ELR (cell line): ENCODE data around the gene FOLR2.
"Not testable (repeated sequence)": the region's sequence is repeated elsewhere in the genome, so short reads cannot be mapped to it uniquely, and the experiment has no call there.

Experiments used
- DNase-seq: peaks from one replicate; pipeline ENCODE4 v3.0.0-alpha.2; 2015; ENCODE audit warnings: low read depth

The FOLR2 gene

GRCh38 chr11:72216638-72217037 lies at the start of gene FOLR2:
FOLR2 (plus strand) TSS chr11:72216794; CDS start chr11:72218585, 1,791 bp downstream.
- DNase-seq, result no peak

DNA sequence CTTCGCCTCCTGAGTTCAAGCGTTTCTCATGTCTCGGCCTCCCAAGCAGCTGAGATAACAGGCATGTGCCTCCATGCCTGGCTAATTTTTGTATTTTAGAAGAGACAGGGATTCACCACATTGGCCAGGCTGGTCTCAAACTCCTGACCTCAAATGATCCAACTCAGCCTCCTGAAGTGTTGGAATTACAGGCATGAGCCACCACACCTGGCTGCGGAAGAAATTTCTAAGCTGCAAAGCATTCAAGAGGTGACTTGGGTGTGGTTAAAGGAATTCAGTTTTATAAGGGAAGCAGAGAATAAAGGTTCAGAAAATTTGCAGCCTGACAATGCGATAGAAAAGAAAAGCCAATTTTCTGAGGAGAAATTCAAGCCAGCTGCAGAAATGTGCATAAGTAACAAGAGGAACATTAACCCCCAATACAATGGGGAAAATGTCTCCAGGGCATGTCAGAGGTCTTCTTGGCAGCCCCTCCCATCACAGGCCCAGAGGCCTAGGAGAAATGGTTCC lies 47.5 kb upstream of the FOLR2 start:
- DNase-seq, result not testable (repeated sequence)

GRCh38 chr11:72169754-72170153 lies 46.8 kb upstream of the FOLR2 start:
- not testable (repeated sequence) for DNase-seq

- DNase-seq, result not testable (repeated sequence)
Observed at GRCh38 chr11:72172043-72172442, 44.6 kb upstream of the FOLR2 start.

- no peak for DNase-seq
Observed at GRCh38 chr11:72173291-72173690, 43.3 kb upstream of the FOLR2 start.

DNA sequence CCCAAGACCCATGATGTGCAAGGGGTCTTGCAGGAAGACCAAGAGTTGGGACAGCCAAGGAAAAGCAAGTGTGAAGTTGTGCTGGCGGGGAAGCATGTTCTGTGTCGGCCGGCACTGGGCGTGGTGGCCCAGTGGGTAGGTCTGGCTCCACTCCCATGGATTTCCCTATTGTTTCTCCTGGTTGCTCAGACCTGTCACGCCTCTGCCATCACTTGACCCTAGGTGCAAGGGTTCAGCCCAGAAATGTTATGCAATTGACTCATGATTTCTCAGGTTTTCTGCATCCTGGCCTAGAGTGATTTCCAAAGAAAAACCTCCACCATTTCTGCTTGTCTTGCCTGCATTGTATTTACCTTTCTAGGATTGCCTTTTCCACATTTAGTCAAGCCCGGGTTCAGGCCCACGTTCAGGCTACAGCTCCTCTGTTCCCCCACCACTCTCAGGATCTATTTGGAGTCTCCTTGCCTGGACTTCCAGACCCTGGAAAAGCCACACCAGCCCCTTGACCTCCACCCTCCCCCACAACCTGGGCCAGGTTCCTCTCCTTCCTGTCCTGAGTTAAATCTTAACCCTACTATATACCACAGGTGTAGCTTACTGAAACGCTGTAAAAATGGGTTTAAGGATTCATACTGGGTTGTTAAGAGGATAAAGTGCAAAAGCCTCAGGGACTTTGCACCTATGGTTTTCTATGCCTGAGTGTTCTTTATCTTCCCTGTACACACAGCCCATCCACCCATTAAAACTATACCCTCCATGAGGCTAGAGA lies 42.1 kb upstream of the FOLR2 start:
- DNase-seq, result no peak

GRCh38 chr11:72177656-72178055 lies 38.9 kb upstream of the FOLR2 start:
- DNase-seq, result no peak

DNA sequence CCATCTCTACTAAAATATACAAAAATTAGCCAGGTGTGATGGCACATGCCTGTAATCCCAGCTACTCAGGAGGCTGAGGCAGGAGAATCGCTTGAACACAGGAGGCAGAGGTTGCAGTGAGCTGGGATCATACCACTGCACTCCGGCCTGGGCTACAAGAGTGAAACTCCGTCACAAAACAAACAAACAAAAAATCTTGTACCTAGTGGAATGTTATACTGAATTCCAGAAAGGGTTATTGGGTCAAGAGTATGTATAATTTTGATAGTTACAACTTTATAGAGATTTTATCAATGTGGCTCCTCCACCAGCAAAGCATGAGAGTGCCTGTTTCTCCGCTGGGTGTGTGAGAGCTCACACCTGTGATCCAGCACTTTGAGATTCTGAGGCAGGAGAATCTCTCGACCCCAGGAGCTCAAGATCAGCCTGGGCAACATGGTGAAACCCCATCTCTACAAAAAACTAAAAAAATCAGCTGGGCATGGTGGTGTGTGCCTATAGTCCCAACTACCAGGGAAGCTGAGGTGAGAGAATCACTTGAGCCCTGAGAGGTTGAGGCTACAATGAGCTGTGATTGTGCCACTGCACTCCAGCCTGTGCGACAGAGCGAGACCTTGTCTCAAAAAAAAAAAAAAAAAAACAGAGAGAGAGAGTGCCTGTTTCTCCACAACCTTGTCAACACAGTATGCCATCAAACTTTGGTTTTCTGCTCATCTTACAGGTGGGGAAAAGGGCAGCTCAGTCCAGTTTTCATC lies 37.4 kb upstream of the FOLR2 start:
- no peak for DNase-seq

DNA sequence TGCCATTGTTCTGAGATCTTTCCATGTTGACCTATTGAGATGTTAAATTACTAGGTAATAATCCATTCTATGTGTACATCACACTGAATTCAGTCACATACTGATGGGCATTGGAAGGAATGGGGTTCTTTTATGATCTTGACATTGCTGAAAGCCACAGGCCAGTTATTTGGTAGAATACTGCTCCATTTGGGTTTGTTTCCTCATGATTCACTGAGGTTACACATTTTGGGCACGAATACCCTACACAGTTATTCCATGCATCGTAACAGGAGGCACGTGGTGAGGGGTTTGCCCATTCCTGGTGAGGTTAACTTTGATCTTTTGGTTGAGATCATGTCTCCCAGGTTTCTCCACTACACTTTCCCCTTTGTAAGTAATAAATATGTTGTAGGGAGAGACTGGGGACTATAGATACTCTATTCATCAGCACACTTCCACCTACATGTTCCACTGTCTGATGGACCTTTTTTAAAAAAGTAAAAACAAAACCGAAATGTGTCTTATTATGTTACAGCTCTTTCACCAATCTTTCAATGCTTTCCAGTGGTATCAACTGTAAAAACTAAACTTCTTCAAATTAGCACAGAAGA lies 36.7 kb upstream of the FOLR2 start:
- DNase-seq, result peak; percentile 56

DNA sequence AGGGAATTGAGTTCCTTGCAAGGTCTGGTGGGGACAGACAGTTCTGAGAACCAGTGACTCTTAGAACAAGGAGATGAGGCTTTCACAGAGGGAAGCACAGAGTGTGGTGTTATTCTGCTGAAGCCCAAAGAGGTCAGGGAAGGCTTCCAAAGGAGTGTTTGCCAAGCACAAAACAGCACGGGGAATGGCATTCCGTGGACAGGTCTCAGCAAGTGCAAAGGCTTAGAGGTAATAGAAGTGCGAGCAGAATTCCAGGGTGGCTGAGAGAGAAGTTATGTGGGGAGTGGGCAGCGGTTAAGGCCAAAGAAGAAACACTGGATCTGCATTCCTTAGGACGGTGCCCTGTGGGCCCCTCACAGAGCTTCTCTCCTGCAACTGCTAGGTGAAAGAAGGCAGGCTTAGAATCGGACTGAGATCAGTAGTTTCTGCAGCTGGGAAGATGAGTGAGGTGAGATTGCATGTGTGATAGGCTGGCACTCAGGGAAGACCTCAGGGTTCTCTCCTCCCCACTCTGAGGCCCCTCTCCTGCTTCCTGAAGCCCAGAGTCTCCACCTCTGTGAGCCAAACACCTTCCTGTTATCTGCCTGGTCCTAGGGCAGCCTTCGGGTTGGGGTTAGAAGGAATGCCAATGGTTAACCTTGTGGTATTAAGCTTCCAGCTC lies 35.6 kb upstream of the FOLR2 start:
- DNase-seq, result not testable (repeated sequence)

DNA sequence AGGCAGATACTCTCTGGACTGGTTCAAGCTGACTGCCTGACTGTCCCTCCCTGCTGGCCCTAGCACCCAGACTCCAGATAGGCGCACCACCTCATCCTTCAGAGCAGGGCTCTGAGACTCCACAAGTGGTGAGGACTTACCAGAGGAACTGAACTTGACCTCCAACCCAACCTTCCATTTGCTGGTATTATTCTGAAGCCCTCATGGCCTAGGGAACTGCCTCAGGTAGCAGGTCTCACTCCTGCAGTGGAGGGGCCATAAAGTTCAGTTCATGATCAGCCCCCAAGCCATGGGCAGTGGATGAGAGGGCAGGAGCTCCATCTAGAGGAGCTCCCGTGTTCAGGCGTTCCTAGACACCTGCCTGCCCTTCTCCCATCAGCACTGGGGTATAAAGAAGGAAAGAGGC lies 35.0 kb upstream of the FOLR2 start:
- peak; percentile 58 for DNase-seq

DNA sequence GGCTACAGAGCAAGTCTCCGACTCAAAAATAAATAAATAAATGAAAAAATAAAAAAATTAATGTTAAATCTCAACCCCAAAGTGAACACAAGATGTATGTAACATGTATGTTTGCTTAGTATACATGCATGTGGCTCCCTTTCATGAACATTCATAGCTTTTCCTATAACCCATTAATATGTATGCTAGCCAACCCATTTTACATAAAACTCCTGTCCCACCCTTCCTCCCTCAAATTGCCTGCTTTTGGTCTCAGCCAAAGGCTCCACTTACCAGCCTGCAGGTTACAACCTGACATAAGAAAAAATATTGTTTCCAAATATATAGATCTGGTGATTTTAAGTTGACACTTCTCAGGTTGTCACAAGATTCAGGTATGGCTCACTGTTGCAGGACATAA lies 28.3 kb upstream of the FOLR2 start:
- DNase-seq, result no peak

DNA sequence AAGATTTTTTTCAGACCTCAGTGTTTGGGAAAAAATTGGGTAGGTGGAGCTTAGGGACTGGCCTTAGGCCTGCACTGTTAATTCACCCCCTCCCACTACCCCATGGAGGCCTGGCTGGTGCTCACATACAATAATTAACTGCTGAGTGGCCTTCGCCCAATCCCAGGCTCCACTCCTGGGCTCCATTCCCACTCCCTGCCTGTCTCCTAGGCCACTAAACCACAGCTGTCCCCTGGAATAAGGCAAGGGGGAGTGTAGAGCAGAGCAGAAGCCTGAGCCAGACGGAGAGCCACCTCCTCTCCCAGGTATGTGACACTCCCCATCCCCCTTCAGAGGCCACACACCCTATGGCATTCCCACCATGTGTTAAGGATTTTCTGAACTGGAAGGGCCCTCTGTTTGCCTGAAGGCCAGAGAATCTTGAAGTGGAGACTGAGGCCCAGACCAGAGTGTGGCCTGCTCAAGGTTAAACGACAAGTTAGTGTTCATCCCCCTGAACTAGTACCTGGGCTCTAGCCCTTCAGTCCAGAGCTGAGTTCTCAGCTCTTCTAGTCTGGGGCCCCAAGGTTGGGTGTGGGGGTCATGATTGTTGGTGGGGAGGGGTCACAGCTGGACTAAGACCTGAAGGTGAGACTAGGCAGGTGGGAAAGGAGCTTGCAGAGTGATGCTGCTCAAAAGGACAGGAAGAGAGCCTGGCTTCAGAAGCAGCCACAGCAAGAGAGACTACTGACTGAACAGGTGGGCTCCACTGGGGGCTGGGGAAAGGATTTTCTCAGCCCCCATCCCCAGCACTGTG lies 26.9 kb upstream of the FOLR2 start:
- DNase-seq, result no peak

- no peak for DNase-seq
Observed at GRCh38 chr11:72190631-72191071, 25.9 kb upstream of the FOLR2 start.

GRCh38 chr11:72191961-72192381 lies 24.6 kb upstream of the FOLR2 start, which contains the start of gene FOLR1:
FOLR1 (plus strand) TSS chr11:72192140; CDS start chr11:72192174, 34 bp downstream.
- peak; percentile 36 for DNase-seq

- DNase-seq, result no peak
Observed at GRCh38 chr11:72195518-72196270, 20.9 kb upstream of the FOLR2 start.

GRCh38 chr11:72201445-72201844 lies 15.1 kb upstream of the FOLR2 start:
- DNase-seq, result not testable (repeated sequence)

DNA sequence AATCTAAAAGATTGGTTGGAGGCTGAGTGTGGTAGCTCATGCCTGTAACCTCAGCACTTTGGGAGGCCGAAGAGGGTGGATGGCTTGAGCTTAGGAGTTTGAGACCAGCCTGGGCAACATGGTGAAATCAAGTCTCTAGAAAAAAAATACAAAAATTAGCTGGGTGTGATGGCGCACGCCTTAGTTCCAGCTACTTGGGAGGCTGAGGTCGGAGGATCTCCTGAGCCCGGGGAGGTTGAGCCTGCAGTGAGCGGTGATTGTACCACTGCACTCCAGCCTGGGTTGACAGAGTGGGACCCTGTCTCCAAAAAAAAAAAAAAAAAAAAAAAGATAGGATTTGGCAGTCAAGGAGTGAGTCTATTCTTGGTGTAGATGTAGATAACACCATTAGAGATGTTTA lies 14.0 kb upstream of the FOLR2 start:
- DNase-seq, result no peak

DNA sequence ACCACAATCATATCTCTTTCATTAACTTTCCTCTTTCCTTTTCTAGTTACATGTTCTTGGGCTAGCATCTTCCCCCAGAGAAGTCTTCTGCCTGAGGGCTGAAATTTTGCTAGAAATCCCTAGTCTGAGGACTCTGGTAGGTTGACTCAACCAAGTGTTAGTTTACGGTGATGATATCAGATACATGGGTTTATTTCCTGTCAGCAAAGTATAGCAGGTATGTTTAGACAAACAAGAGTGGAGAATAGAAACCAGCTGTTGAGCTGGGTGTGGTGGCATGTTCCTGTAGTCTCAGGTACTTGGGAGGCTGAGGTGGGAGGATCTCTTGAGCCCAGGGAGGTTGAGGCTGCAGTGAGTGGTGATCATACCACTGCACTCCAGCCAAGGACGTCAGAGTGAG lies 13.4 kb upstream of the FOLR2 start:
- DNase-seq, result no peak

GRCh38 chr11:72204886-72205285 lies 11.7 kb upstream of the FOLR2 start:
- no peak for DNase-seq
